ENCODE results near the gene KRTAP19-8.

KRTAP19-8 gene, protein sequence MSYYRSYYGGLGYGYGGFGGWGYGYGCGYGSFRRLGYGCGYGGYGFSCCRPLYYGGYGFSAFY

DNA sequence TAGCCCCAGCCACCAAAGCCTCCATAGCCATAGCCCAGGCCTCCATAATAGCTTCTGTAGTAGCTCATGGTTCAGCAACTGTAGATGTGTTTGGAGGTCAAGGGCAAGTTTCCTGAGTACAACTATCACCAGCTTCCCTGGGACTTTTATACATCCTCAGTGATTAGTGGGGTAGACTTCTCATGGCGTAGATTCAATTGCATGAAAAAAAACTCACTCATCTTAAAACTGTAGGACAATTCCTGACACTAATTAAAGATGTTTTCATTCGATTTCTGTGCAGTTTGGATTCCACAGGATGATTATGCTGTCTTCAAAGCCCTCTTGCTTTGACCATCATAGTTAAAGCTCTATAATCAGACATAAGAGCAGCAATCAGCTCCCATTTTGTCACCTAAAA lies at the start of gene KRTAP19-8:
TSS of gene KRTAP19-8 (minus strand) at position 101 of the 400 bp plus-strand sequence. CDS start at position 68, 33 bp downstream.
- DNase-seq: no peak

DNA sequence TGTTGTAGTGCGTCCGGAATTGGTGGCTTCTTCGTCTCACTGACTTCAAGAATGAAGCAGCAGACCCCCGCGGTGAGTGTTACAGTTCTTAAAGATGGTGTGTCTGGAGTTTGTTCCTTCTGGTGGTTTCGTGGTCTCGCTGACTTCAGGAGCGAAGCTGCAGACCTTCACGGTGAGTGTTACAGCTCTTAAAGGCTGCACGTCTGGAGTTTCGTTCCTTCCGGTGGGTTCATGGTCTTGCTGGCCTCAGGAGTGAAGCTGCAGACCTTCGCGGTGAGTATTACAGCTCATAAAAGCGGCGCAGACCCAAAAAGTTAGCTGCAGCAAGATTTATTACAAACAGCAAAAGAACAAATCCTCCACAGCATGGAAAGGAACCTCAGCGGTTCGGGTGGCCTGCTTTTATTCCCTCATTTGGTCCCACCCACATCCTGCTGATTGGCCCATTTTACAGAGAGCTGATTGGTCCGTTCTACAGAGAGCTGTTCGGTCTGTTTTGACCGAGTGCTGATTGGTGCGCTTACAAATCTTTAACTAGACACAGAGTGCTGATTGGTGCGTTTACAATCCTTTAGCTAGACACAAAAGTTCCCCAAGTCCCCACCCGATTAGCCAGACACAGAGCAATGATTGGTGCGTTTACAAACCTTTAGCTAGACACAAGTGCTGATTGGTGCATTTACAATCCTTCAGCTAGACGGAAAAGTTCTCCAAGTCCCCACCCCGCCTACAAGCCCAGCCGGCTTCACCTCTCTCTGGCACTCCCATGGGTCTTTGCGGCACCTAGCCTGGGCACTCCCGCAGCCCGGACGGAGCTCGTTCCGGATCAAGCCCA lies 49.6 kb upstream of the KRTAP19-8 start:
- DNase-seq: no peak

DNA sequence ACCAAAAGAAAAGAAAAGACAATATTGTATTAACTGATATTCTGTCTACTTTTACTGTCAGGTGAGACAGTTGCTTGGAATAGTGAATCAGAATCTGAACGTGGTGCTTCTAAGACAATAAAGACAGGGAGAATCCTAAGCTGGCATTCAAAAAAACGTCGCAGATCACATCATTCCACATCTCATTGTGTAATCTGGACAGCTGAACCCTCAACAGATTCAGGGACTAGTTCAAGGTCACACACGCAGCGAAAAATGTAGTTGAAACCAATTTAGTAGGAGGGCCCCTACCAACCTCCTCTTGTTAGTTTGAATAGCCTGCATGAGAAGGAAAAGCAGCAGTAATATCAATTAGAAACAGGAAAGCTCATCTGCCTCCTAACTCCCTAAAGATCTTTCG lies 46.4 kb upstream of the KRTAP19-8 start:
- DNase-seq: no peak

DNA sequence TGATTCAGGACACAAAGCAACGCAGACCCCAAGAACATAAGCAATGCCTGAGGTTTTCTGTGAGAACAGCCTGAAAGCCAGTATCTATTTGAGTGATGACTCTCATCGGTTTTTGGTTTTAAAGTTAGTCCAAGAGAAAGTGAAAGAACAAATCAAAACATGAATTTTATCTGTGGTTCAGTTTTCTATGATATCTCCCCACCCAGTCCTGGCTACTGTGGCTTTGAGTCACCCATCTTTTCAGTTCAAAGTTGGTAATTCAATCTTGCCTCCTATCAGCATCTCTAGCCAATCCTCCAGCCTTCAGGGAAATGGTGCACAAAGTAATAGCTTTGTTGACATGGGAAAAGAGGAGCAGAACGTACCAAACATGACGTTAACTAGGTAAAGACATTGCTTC lies 40.5 kb upstream of the KRTAP19-8 start:
- no peak for DNase-seq

DNA sequence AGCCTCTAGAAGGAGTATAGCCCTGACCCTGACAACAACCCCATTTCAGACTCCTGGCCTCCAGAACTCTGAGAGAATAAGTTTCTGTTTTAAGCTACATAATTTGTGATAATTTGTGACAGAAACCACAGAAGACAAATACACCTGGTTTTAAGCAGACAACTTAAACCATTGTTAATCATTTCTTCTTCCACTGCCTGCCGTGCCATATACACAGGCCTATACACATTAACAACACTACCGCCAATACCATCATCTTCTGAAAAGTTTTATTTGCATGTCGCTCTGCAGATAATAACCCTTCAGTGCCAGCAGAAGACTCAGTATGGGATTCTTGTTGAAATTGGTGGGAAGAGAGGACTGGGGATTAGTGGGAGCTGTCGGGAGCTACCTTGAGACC lies 39.9 kb upstream of the KRTAP19-8 start:
- no peak for DNase-seq

DNA sequence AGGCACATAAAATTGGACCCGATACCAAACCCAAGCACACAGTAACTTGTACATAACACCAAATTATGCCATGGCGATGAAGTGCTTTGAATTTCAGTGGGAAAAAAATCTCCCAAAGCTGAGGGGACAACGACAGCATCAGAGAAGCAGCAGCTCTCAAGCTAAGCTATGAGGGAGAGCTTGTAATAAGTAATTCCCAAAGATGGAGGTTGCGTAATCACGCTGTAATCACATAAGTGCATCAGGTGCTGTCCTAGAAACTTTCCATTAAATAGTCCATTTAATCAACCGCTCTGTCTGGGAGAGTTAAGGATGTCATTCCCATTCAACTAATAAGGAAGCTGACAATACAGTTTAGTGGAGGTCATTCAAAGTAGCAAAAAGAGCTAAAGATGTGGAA lies 37.6 kb upstream of the KRTAP19-8 start:
- DNase-seq: no peak

DNA sequence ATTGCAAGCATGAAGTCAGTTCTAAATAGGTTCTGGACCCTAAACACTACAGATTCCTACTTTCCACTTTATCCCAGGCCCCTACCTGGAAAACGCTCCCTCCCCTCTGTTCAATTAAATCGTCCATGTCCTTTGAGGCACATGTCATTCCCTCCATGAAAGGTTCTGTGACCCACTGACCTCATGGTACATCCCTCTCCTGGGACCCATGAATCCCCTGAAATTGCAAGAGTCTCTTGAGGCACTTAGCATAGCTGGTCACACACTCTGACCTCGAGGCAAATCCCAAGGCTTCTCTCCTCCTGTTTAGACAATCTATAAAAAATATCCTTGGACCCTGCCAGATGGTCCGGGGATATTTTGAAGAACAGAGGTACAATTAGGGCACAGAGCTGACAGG lies 34.3 kb upstream of the KRTAP19-8 start:
- DNase-seq: no peak

DNA sequence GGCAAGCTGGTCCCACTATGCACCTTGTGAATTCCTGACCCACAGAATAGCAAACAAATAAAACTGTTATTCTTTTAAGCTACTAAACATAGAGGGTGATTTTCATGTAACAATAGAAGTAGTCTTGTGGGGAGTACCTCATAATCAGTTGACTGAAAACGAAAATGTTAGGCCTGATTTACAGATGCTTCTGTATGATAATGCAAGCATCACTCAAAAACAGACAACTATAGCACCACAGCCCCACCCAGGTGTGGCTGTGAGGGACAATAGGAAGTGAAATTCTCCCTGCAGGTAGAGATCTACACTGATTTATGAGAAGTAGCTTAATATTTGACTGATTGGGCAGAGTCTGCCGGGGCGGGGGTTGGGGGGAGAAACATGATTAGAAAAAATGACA lies 26.5 kb upstream of the KRTAP19-8 start:
- DNase-seq: no peak

DNA sequence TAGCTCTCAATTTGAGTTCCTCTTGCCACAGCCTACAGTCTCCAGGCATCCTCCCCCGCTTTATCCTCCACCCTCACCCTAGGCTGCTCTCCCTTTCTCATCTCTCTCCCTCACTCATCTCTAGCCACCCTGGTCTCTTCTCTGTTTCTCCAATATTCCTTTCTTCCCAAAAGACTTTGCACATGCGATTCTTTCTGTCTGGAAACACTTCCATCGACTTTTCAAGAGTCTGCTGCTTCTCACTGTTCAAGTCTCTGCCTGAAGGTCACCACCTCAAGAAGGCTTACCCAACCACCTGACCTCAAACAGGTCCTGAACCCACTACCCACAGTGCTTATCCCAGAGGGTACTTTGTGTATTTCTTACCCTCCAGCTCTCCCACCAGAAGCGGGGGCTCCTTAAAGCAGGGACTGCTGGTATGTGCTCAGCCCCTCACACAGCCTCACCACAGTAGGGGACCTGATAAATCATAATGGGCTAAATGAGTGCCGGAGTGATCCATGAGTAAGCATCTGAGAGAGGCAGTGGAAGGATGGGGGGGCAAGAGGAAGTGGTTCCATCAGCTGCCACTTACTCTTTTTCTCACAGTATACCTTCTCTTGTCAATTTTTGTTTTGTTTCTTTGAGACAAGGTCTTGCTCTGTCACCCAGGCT lies 14.3 kb upstream of the KRTAP19-8 start:
- no peak for DNase-seq

DNA sequence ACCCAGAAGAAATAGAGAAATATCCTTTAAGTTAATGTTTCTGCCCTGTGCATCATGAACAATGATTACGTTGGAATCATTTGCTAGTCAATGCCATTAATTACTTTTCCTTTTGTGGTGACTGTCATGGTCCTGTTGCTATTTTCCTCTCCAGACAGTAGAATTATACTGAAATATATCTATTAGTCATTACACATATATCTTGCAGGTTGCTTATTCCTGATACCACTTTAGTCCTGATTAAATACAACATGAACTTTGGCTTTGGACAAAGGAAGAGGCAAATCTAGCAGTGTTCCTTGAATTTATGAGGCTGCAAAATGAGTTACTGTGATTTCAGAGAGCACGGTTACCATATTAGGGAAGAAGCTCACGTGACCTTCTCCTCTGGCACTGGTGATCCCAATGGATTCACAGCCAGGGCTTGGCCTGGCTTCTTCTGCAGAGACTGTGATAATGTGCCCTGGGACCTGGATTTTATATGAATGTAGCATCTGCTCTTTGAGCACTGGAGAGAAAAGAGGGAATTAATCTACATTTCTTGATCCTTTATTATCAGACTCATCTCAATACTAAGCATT lies 12.4 kb upstream of the KRTAP19-8 start:
- DNase-seq: no peak

DNA sequence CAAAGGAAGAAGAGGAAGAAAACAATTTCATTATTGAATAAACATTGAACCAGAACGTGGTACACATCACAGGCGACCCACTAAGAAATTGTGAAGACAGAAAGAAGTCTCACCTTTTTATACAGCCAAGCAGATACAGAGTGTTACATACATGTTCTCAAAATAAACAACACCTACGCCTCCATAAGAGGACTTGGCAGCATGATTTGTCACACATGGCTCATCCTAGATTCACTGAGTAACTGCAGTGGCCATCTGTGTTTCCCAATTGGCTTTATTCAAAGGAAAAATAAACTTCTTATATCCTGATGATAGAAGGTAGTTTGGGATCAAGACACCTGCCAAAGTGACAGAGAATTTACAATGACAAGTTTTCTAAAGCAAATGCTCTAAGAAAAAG lies 7.6 kb upstream of the KRTAP19-8 start:
- no peak for DNase-seq

DNA sequence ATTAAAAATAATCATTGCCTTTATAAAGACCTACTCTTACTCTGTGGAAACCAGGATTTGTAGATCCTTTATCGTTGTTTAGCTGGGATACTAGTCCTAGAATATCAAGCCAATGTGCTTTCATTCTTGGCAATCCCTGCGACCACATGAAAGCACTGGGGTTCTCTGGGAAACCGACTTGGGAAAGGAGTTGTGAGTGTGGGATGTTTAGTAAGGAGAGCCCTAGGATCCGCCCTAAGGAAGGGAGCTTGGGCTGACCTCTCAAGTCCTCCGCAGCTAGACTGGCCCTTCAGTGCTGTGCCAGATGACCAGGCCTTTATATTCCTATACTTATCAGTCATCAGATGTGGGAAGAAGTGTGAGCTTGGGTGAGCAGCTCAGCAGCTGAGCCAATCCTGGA lies 5.2 kb upstream of the KRTAP19-8 start:
- DNase-seq: no peak

DNA sequence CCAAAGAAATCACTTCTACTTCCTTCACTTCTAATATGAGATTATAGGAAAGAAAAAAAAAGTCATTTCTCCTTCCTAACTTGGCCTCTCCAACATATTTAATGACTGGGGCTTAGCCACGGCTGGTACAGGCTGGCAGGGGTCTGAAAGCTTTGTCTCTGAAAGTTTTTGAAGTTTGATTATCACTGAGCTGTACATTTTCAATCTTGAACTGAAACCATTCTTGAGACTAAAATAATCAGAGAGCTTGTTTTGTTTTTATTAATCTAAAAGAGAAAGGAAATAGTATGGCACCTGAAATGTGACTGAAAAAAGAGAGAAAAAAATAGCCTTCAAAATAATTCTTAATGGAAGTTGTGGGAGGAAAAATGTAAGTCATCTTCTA lies 3.8 kb upstream of the KRTAP19-8 start:
- DNase-seq: no peak

DNA sequence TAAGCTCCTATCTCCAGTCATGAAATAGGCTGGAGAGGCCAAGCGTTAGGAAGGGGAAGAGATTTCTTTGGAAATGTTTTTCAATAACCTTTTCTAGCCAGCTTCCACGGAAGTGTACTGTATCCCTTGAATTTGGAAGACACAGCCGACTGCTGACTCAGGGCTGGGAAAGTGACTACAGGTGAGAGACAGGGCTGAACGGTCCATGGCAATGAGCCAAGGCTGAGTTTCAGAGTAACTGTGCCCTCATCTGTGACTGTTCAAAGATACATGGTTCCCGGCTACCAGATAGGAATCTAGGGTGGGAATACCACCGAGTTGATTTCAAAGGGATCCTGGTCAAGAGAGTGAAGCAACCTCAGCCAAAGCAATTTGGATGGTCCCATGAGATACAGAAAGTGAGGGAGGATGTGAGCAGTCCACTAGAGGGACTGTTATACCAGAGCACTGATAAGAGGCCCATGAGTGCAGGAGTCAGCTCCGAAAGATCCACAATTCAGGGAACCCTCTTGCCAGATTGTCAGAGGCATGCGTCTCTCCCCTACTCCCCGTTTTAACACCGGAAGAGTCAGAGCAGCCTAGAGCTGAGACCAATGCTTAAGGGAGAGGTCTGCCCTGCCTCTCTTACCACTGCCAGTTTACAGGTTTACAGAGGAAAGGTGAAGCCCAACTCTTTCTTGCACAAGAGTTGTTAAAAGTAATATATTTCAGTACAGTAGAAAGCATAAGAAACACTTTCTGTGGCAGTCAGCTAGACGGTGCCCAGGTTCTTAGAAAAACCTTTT lies 3.2 kb upstream of the KRTAP19-8 start:
- DNase-seq: no peak

DNA sequence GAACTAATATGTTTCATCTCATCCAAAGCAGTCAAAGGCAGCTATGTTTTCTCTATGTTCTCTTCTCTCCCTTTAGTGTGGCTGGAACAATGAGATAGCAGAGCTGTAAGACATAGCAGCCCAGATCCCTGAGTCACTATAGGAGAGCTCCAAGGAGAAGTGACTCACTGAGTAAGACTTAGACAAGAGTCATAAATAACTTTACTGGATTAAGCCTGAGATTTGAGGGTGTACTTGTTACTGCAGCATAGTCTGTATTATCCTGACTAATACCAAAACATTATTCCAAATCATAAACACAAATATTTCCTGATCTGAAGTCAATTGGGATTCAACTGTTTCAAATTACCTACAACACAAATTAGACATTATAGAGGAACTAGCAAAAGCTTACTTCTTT lies 3.9 kb downstream of the KRTAP19-8 start:
- no peak for DNase-seq

DNA sequence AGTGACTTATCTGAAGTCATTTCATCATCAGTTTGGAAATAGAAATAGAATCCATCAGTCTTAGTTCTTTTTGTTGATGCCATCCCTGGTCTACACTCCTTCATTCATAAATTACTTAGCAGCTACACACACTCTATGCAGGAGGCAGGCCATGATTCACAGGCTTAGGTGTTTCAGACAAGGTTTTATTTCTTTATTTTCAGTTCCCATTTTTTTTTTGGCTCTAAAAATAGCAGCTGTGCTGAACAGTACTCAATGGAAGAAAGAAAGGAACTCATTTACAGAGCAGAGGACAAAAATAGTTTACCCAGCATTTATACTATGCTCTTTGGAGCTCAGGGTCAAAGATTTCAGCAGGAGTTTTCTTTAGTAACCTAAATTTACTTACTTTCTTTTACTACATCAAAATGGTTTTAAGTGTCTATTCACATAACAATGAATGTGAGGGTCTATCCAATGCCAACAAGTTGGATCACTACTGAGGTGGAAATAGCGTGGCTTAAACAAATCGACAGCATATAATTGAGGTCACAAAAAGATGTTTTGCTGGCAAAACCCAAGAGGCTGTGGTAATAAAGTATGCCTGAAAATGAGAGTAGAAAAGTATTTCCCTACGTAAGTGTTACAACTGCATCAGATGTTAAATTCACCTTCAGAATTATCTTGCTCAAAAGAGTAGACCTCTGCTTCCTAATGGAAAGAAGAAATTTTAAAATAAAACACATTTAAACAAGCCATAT lies 7.7 kb downstream of the KRTAP19-8 start:
- no peak for DNase-seq

DNA sequence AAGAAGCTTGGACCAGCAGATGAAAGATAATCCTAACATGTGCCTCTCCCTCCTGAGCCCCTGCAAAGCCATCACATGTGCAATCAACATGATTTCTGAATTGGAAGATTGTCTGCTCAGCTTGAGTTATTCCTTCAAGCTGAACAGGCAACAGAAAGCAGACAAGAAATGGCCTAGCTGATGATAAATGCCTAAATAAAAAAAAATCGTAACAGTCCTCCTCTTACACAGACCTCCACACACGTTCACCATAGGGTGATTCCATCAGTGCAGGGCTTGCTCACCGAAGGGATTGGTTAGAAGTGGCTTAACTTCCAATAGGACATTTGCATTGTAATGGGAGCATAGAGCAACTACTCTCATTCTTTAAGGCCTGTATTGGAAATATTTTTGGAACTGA lies 14.6 kb downstream of the KRTAP19-8 start:
- DNase-seq: no peak

DNA sequence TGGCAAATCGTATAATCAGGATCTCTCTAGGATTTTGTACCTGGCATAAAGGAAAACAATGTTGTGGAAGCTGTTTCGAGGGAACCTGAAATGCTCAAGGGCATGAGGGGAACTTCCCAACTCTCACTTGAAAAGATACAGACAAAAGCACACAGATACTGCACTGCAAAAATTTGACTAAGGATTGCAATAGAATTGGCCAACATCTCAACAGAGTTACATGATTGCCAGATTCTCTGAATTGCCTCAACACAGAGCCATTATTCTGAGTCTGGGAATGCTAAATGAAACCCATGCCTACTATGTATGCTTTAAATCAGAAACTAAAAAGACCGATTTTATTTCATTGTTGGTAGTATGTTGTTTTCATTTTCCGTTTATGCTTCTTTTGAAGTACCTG lies 16.0 kb downstream of the KRTAP19-8 start:
- DNase-seq: no peak

DNA sequence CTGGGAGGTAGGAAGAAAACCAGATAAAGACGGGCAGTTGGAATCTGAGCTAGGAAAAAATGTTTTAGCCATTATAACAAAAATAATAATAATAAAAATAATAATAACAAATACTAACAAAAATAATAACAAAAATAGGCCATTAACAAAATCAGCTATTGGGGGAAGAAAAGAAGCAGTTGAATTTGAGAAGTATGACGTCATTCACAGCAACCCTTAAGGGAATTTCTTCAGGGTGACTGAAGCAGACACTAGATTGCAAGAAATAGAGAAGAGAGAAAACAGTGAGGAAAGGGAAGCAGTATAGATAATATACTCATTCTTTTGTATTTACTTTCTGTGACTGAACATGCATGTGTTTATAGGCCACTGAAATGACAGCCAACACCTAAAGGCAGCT lies 20.0 kb downstream of the KRTAP19-8 start:
- no peak for DNase-seq

DNA sequence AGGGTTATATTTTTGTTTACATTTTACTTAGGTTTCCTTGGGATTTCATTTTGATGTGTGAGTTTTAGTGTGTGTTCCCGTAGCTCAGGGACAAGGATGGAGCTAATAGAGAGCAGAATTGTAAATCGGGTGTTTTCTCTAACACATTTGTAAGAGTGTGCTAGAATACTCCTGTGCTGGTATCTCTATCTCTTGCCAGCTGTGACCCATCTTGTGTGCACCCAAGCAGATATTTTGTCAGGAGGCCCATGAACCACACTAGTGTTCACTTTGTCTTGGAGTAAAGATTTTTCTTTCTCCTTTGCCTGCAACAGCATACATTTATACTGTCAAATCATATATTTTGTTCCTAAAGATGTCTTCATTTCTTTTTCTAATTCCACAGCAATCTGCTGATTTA lies 23.4 kb downstream of the KRTAP19-8 start:
- DNase-seq: no peak

DNA sequence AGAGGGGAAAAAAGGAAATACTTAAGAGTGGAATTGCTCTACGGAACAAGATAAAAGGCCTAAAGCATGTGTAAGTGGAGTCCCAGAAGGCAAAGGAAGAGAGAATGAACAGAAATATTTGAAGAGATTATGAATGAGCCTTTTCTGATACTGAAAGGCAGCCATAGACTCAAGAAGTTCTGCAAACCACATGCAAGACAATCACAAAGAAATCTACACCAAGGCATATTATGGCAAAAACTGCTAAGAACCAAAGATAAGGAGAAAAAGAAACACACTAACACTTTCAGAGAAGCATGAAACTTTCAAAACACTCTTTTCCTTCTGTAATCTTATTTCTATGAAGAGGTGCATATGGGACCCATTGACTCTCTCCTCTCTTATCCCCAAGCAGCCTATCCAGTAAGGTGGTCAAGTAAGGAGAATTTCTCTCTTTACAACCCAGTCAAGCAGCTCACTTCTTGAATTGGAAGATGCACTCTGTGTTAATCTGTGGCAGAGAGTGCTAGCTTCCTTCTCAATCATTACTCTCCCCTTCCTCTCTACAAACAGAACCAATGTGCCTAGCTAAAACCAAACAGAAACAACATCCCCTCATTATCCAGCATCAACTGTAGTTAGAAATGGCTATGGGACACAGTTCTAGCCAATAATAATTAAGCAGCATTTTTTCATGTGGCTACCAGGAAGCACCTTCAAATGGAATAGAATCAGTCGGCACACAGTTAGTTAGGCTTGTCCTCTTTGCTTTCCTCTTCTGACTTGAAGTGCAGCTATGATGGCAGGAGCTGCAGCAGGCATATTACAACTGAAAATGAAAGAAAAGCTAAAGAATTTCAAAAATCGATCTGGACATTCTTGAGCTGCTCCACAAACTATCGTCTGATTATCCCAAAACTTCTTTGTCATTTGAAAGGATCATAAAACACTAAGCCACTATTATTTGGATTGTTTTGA lies 25.9 kb downstream of the KRTAP19-8 start:
- DNase-seq: no peak

Measured in SHP77 treated with DMSO at 0.1 percent for 48 hours (cell line).